ENCODE data around the gene DCHS2. TPM values are rescaled to one million over a fixed set of nuclear protein-coding genes. Genes with fewer than 3 reads are reported as not detected.

The DCHS2 gene
- total and polyA plus RNA-seq, 2 of the 8 experiments (the other 6 are each of a cell fraction or from before 2014, with no cell fraction given): 0.54 to 2.6 TPM

DNA sequence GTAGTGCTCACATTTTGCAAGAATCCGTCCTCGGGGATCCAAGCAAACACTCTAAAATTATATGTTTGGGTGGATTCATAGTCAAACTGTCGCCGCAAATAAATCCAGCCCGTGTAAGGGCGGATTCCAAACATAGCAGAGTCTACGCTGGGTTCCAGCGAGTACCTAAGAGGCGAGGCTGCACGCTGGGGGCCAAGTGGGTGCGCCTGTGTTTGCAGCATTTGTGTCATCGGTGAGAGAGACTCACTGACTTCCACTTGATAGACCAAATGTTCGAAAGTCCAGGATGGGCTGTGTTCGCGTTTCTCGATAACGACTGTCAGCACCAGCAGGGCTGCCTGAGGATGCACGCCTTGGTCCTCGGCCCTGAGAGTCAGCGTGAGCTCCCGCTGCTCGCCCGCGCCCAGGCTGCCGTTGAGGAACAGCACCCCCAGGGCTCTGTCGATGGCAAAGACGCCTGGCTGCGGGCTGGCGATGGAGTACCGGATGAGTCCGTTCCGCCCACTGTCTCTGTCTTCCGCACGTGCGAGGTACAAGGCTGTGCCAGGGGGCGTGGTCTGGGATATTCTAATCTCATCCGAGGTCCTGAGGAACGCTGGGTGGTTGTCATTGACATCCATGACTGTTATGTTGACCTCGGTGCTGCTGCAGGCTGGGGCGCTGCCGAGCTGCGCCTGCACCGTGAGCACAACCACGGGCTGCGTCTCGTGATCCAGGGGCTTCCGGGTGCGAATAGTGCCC, 158.7 kb downstream of the DCHS2 start:
- CTCF ChIA-PET (ENCODE audit: partially characterized antibody): interaction anchor here (0.9 to 4.8 kb wide), 6 partner anchors 12 to 173 kb away, joined by 3 to 29 read pairs (median 4); no protein-coding TSS in a partner anchor
- TF ChIP-seq, protein P1, sequence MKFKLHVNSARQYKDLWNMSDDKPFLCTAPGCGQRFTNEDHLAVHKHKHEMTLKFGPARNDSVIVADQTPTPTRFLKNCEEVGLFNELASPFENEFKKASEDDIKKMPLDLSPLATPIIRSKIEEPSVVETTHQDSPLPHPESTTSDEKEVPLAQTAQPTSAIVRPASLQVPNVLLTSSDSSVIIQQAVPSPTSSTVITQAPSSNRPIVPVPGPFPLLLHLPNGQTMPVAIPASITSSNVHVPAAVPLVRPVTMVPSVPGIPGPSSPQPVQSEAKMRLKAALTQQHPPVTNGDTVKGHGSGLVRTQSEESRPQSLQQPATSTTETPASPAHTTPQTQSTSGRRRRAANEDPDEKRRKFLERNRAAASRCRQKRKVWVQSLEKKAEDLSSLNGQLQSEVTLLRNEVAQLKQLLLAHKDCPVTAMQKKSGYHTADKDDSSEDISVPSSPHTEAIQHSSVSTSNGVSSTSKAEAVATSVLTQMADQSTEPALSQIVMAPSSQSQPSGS (IDR thresholded peaks at IDR 0.05; ENCODE audit: low read length): no peak
- peak; percentile 22; the same call in 1 of the 2 replicates for TF ChIP-seq TBP (IDR thresholded peaks at IDR 0.05; ENCODE audit: low read depth, low read length)
- no peak for TF ChIP-seq RFX5 (IDR thresholded peaks at IDR 0.05; ENCODE audit: borderline replicate concordance, low read depth, low read length)
- no peak for TF ChIP-seq CEBPB (IDR thresholded peaks at IDR 0.05; ENCODE audit: low read depth, low read length)
- no peak for TF ChIP-seq POLR2A (IDR thresholded peaks at IDR 0.05; ENCODE audit: control extremely low read depth in 1 of 2, low read depth in 2 of 2, low read length in 2 of 2)
- TF ChIP-seq CHD1 (IDR thresholded peaks at IDR 0.05; ENCODE audit: low read depth, low read length): no peak
- 0 out of 4 replicates have a peak, but pooled peaks of 1 of the 2 experiments have one; percentile 36 for TF ChIP-seq SIN3A (conservative IDR thresholded peaks at IDR 0.05 in 1 of 2, IDR thresholded peaks at IDR 0.05 in 1 of 2; ENCODE audit: low read depth in 1 of 2, low read length in 2 of 2)
- TF ChIP-seq TEAD4 (IDR thresholded peaks at IDR 0.05; ENCODE audit: low read depth, low read length): no peak
- TF ChIP-seq TAF1 (IDR thresholded peaks at IDR 0.05; ENCODE audit: low read depth, low read length): no peak
- no peak for TF ChIP-seq POLR2AphosphoS5 (IDR thresholded peaks at IDR 0.05; ENCODE audit: low read depth, low read length)
- TF ChIP-seq CBX5 (IDR thresholded peaks at IDR 0.05; ENCODE audit: low read depth, low read length): no peak

More for the DNA sequence above, 158.7 kb downstream of the DCHS2 start:
- 37% methylated on average over 43 of the region's 48 CpGs; no CpG with 5 or more reads in 1 of the 2 experiments for WGBS, 2 experiments (ENCODE audit: extremely low coverage in 1 of 2, insufficient coverage in 1 of 2, insufficient read length in 1 of 2, insufficient replicate concordance in 2 of 2, low coverage in 1 of 2, low lambda C conversion rate in 2 of 2, missing lambda C conversion rate in 1 of 2)
- H3K4ac ChIP-seq (replicated peaks; ENCODE audit: insufficient read length, low read depth, low read length): no peak overlapping the region
- POLR2A ChIA-PET (ENCODE audit: partially characterized antibody): interaction anchor here (1.4 kb wide), 1 partner anchor 10 kb away, joined by 4 read pairs; no protein-coding TSS in a partner anchor
- peak overlapping the region; percentile 72 to 87 for H3K4me2 ChIP-seq (ENCODE audit: insufficient read depth in 1 of 2, low read depth in 2 of 2, low read length in 2 of 2)
- H3K18ac ChIP-seq (ENCODE audit: extremely low read depth, low read length): no peak overlapping the region; the same call in 1 of the 2 replicates
- H2BK20ac ChIP-seq (ENCODE audit: low read length): no peak overlapping the region; the same call in 1 of the 2 replicates
- H3K56ac ChIP-seq (replicated peaks; ENCODE audit: insufficient read length, low read depth, low read length): no peak overlapping the region
- H3K4me3 ChIP-seq (ENCODE audit: extremely low read depth in 1 of 4, insufficient read depth in 2 of 4, low read depth in 3 of 4, low read length in 4 of 4): peak overlapping the region; percentile 17 to 51 (median 42); a peak in 7 of 8 replicates
- H3K23ac ChIP-seq (ENCODE audit: insufficient read length): no peak overlapping the region
- H4K5ac ChIP-seq (ENCODE audit: insufficient read length, low read depth, low read length): no peak overlapping the region
- H3K23me2 ChIP-seq (ENCODE audit: low read depth, low read length): peaks cover 5% of the 10 kb centered on the region; the same call in 1 of the 2 replicates
- H2BK12ac ChIP-seq (ENCODE audit: low read depth, low read length): no peak overlapping the region
- no peaks in the 10 kb centered on the region for H3K79me2 ChIP-seq (ENCODE audit: control insufficient read depth in 1 of 2, insufficient read depth in 2 of 2, low read length in 2 of 2)
- no peaks in the 10 kb centered on the region for H3K36me3 ChIP-seq (ENCODE audit: control insufficient read depth in 2 of 4, insufficient read depth in 4 of 4, low read length in 3 of 4)
- peaks cover 0 to 4% (median 3%) of the 10 kb centered on the region in 4 experiments; a peak in 2 of 7 replicates for H3K27me3 ChIP-seq (replicated peaks in 1 of 4; ENCODE audit: control insufficient read depth in 3 of 4, extremely low read depth in 1 of 4, insufficient read depth in 3 of 4, low read length in 3 of 4)
- no peak overlapping the region for H2BK5ac ChIP-seq (ENCODE audit: low read depth, low read length)
- no peak overlapping the region for H2AK5ac ChIP-seq (ENCODE audit: low read depth, low read length)
- no peak overlapping the region for H3K27ac ChIP-seq (ENCODE audit: low read depth, low read length)
- H3K14ac ChIP-seq (ENCODE audit: insufficient read length): no peak overlapping the region
- H3K9ac ChIP-seq (replicated peaks in 1 of 4; ENCODE audit: extremely low read depth in 1 of 4, low read depth in 3 of 4, low read length in 3 of 4): no peak overlapping the region; a peak in 1 of 7 replicates
- no peaks in the 10 kb centered on the region; a peak in 2 of 7 replicates for H3K4me1 ChIP-seq (replicated peaks in 1 of 4; ENCODE audit: control insufficient read depth in 3 of 4, insufficient read depth in 4 of 4, low read length in 3 of 4)
- H3K79me1 ChIP-seq (ENCODE audit: low read depth, low read length): no peaks in the 10 kb centered on the region
- no peaks in the 10 kb centered on the region for H4K20me1 ChIP-seq (replicated peaks in 1 of 2; ENCODE audit: control insufficient read depth in 1 of 2, insufficient read depth in 2 of 2, low read length in 2 of 2)
- no peak overlapping the region for H4K91ac ChIP-seq (replicated peaks; ENCODE audit: insufficient read length, low read length)
- DNase-seq (ENCODE audit: low read depth in 1 of 2, low spot score in 2 of 2) (peak; percentile 53 to 57), FAIRE-seq (no peak)
- H2BK120ac ChIP-seq (replicated peaks; ENCODE audit: low read depth, low read length): no peak overlapping the region
- no peak overlapping the region for H4K8ac ChIP-seq (ENCODE audit: extremely low read depth, insufficient read depth, low read length)
- no peak overlapping the region for H2BK15ac ChIP-seq (ENCODE audit: low read length)
- peak overlapping the region; percentile 36 for H2AFZ ChIP-seq (ENCODE audit: low read length)
- no peaks in the 10 kb centered on the region for H3K9me3 ChIP-seq (ENCODE audit: insufficient read depth in 2 of 2, low read depth in 1 of 2, low read length in 1 of 2)

All from H1 (cell line).